Right cardiac atrium (tissue), 5 donors: ENCODE results near the gene AGL. TPM values are rescaled to one million over a fixed set of nuclear protein-coding genes. Genes with fewer than 3 reads are reported as not detected.
"Not testable (repeated sequence)": the region's sequence is repeated elsewhere in the genome, so short reads cannot be mapped to it uniquely, and the experiment has no call there.

Source experiments
- ATAC-seq, 2 donors: fragments of 200-7000 bp; cut with Tn5 transposase; one replicate each; pipeline versions ENCODE4 v1.8.0 to v1.9.1; 2020; ENCODE audit warnings: moderate library complexity in 2 of 2, mild to moderate bottlenecking in 1 of 2
- DNase-seq, 3 donors: peaks; one replicate each; pipeline ENCODE4 v3.0.0-alpha.2; 2020
- H3K27ac ChIP-seq: one replicate; pipeline ENCODE4 v1.5.1; 2013; ENCODE audit warnings: mild to moderate bottlenecking, low read length, control low read depth, moderate library complexity
- H3K27me3 ChIP-seq: one replicate; pipeline ENCODE4 v1.6.1; 2013; ENCODE audit not compliant: control insufficient read depth, insufficient read depth
- H3K4me1 ChIP-seq: one replicate; pipeline ENCODE4 v1.6.1; 2013; ENCODE audit warnings: low read length; ENCODE audit not compliant: control insufficient read depth, insufficient read depth
- H3K4me3 ChIP-seq: one replicate; pipeline ENCODE4 v1.5.1; 2013; ENCODE audit warnings: low read length, control low read depth
- H3K9me3 ChIP-seq: one replicate; pipeline ENCODE4 v1.6.1; 2013; ENCODE audit warnings: low read length; ENCODE audit not compliant: control insufficient read depth
- WGBS: extraction: QIAGEN DNeasy Blood & Tissue Kit; methylation state at CpG from one replicate; pipeline ENCODE4 v1.1.7; 2013; 5-methylcytosine and 5-hydroxymethylcytosine counted together
- intact Hi-C, 4 donors: fragments of 100-400 bp; cut with DNase I; formaldehyde crosslinking; loops; one replicate each; pipeline versions ENCODE4 v1.11.0 to v1.14.0; 2022 to 2023
- polyA plus RNA-seq: library from polyadenylated mRNA; stranded (reverse); fragments of 200-250 nt; gene quantifications from one replicate; pipeline ENCODE4 v1.2.3, GENCODE V29; 2013
- total RNA-seq, 4 donors: library from RNA; stranded (reverse); fragmentation: NEBNext Ultra II Directional; extraction: Animal tissue kit (Norgen Biotek cat#: 25700); gene quantifications; one replicate each; pipeline ENCODE4 v1.2.1, GENCODE V29; 2021
- donor health status: healthy with polysubstance abuse.
- donor health status: DM: no; HTN: yes; CAD: no.
- donor health status: DM: no; HTN: no; CAD: no.
- donor health status: DM: no; HTN: yes; CAD: no; lungs with severe emphysema.
- donor health status: DM: yes; HTN: yes; CAD: no.

Gene AGL
- total and polyA plus RNA-seq, 5 donors: 23.2 to 66.4 (median 60.5) TPM

- no peak overlapping the region for H3K4me3 ChIP-seq
- H3K27me3 ChIP-seq: no peaks in the 10 kb centered on the region
- H3K27ac ChIP-seq: no peak overlapping the region
- no peaks in the 10 kb centered on the region for H3K4me1 ChIP-seq
- intact Hi-C loops: loop anchor here in 2 of 4 donors (10.0 kb wide), 2 partner anchors 259 to 269 kb away; no protein-coding TSS in a partner anchor
- no peaks in the 10 kb centered on the region for H3K9me3 ChIP-seq
- 51% methylated on average over 1 of the region's 1 CpG for WGBS
- DNase-seq: no peak
- ATAC-seq: no peak
These were observed 36.0 kb downstream of the AGL start for GRCh38 chr1:99886179-99886578.

DNA sequence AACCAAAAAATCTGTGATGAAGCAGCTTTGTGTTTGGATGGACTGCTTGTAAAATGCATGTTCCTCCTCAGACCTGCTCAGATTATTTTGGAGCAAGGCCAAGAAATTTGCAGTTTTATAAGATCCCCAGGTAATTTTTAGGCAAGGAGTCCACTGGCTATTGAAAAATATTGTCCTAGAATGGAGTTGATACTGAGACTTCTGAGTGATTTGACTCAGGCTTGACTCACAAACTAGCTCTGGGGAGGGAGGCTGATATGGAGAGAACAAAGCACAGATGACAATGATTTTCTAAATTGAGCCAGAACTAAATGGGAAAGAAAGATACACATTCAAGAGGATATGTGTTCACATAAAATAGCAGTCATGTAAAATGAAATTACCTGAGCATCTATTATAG, 36.7 kb downstream of the AGL start:
- DNase-seq (no peak), ATAC-seq (no peak)
- H3K27ac ChIP-seq: no peak overlapping the region
- H3K4me1 ChIP-seq: no peaks in the 10 kb centered on the region
- no peaks in the 10 kb centered on the region for H3K9me3 ChIP-seq
- H3K4me3 ChIP-seq: no peak overlapping the region
- no peaks in the 10 kb centered on the region for H3K27me3 ChIP-seq
- intact Hi-C loops: loop anchor here in 2 of 4 donors (10.0 kb wide), 2 partner anchors 258 to 268 kb away; no protein-coding TSS in a partner anchor

GRCh38 chr1:99887890-99888289, 37.7 kb downstream of the AGL start:
- intact Hi-C loops: loop anchor here in 2 of 4 donors (10.0 kb wide), 2 partner anchors 257 to 267 kb away; no protein-coding TSS in a partner anchor

GRCh38 chr1:99891997-99892396, 41.8 kb downstream of the AGL start:
- ATAC-seq: no peak
- Histone ChIP-seq H3K27me3 (no peaks in the 10 kb centered on the region), H3K4me3 (no peak overlapping the region), H3K4me1 (no peaks in the 10 kb centered on the region), H3K9me3 (no peaks in the 10 kb centered on the region), H3K27ac (no peak overlapping the region)
- intact Hi-C loops: no loop called here
- no peak for DNase-seq
- 75% methylated on average over 1 of the region's 1 CpG for WGBS

More at GRCh38 chr1:99887890-99888289, 37.7 kb downstream of the AGL start:
- ATAC-seq: no peak
- H3K27ac ChIP-seq: no peak overlapping the region
- no peaks in the 10 kb centered on the region for H3K27me3 ChIP-seq
- H3K4me1 ChIP-seq: no peaks in the 10 kb centered on the region
- no peaks in the 10 kb centered on the region for H3K9me3 ChIP-seq
- no peak for DNase-seq
- H3K4me3 ChIP-seq: no peak overlapping the region
- 96% methylated on average over 2 of the region's 2 CpGs for WGBS

DNA sequence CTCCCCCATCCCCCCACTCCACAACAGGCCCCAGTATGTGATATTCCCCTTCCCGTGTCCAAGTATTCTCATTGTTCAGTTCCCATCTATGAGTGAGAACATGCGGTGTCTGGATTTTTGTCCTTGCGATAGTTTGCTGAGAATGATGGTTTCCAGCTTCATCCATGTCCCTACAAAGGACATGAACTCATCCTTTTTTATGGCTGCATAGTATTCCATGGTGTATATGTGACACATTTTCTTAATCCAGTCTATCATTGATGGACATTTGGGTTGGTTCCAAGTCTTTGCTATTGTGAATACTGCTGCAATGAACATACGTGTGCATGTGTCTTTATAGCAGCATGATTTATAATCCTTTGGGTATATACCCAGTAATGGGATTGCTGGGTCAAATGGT, 53.1 kb downstream of the AGL start:
- H3K27me3 ChIP-seq, ATAC-seq, DNase-seq, H3K4me3 ChIP-seq, H3K27ac ChIP-seq, H3K4me1 ChIP-seq, H3K9me3 ChIP-seq, intact Hi-C loops: not testable (repeated sequence)
- 98% methylated on average over 4 of the region's 4 CpGs for WGBS

DNA sequence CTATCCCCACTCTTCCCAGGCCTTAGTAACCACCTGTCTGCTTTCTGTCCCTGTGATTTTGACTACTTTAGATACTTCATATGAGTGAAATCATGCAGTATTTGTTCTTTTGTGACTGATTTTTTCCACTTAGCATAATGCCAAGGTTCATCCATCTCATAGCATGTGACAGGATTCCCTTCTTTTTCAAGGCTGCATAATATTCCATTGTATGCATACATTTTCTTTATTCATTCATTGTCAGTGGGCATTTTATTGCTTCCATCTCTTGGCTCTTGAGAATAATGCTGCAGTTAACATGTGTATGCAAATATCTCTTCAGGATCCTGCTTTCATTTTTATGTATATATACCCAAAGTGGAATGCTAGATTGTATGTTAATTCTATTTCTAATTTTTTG, 56.4 kb downstream of the AGL start:
- intact Hi-C loops: no loop called here
- no peaks in the 10 kb centered on the region for H3K27me3 ChIP-seq
- no peaks in the 10 kb centered on the region for H3K4me1 ChIP-seq
- no peak overlapping the region for H3K27ac ChIP-seq
- no peak for DNase-seq
- no peak for ATAC-seq
- H3K4me3 ChIP-seq: no peak overlapping the region
- no peaks in the 10 kb centered on the region for H3K9me3 ChIP-seq

GRCh38 chr1:99917214-99917613, 67.1 kb downstream of the AGL start:
- intact Hi-C loops: no loop called here
- no peaks in the 10 kb centered on the region for H3K27me3 ChIP-seq
- 67% methylated on average over 3 of the region's 3 CpGs for WGBS
- no peak overlapping the region for H3K27ac ChIP-seq
- peaks cover 2% of the 10 kb centered on the region for H3K4me1 ChIP-seq
- no peak overlapping the region for H3K4me3 ChIP-seq
- ATAC-seq: peak in 1 of 2 donors; percentile 66
- DNase-seq: no peak
- no peaks in the 10 kb centered on the region for H3K9me3 ChIP-seq

DNA sequence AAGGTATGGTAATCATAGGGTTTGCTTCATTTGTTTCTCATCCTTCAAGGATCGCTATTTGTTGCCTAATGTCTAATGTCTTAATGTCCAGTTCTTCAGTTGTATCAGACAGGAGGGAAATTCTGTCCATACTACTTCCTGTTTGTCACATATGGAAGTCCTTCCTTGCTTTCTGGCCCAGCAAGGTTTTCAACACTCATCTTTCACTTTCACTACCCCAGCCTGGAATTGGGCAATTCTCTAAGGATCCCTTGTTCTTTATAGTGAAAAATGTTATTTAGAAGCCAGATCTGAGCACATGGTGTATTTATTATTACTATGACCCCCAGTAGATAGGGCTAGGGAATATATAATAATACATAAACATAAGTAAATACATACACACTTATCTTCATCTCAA, 69.1 kb downstream of the AGL start:
- H3K4me1 ChIP-seq: peaks cover 2% of the 10 kb centered on the region
- DNase-seq: no peak
- 68% methylated on average over 1 of the region's 1 CpG for WGBS
- no peak overlapping the region for H3K4me3 ChIP-seq
- peak in 1 of 2 donors; percentile 61 for ATAC-seq
- H3K27ac ChIP-seq: no peak overlapping the region
- intact Hi-C loops: no loop called here
- no peaks in the 10 kb centered on the region for H3K9me3 ChIP-seq
- no peaks in the 10 kb centered on the region for H3K27me3 ChIP-seq

GRCh38 chr1:99934801-99935200, 84.6 kb downstream of the AGL start:
- no peaks in the 10 kb centered on the region for H3K9me3 ChIP-seq
- DNase-seq (no peak), ATAC-seq (no peak)
- no peaks in the 10 kb centered on the region for H3K4me1 ChIP-seq
- H3K27ac ChIP-seq: no peak overlapping the region
- H3K27me3 ChIP-seq: no peaks in the 10 kb centered on the region
- intact Hi-C loops: no loop called here
- no peak overlapping the region for H3K4me3 ChIP-seq

- Histone ChIP-seq H3K27ac (no peak overlapping the region), H3K4me1 (no peaks in the 10 kb centered on the region), H3K9me3 (no peaks in the 10 kb centered on the region), H3K4me3 (no peak overlapping the region), H3K27me3 (no peaks in the 10 kb centered on the region)
- ATAC-seq: no peak
- intact Hi-C loops: no loop called here
- no peak for DNase-seq
- 96% methylated on average over 1 of the region's 1 CpG for WGBS
These were observed 85.4 kb downstream of the AGL start for GRCh38 chr1:99935534-99935933.

- H3K27me3 ChIP-seq: no peaks in the 10 kb centered on the region
- ATAC-seq (no peak), DNase-seq (no peak)
- WGBS: 95% methylated on average over 3 of the region's 3 CpGs
- no peak overlapping the region for H3K4me3 ChIP-seq
- H3K27ac ChIP-seq: no peak overlapping the region
- intact Hi-C loops: no loop called here
- no peaks in the 10 kb centered on the region for H3K9me3 ChIP-seq
- no peaks in the 10 kb centered on the region for H3K4me1 ChIP-seq
These were observed 85.9 kb downstream of the AGL start for GRCh38 chr1:99936071-99936470.

DNA sequence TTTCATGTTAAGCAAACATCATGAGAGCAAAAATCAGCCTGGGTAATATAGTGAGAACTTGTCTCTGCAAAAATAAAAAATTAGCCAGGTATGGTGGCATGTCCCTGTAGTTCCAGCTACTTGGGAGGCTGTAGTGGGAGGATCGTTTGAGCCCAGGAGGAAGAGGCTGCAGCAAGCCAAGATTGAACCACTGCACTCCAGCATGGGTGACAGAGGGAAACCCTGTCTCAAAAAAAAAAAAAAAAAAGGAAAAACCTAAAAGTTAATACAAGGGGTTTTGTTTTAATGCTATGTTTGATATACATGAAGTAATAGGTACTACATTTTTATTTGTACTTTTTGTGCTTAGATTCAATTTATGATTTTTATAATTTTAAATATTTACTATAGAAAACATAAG, 92.6 kb downstream of the AGL start:
- Histone ChIP-seq H3K27ac (no peak overlapping the region), H3K4me1 (no peaks in the 10 kb centered on the region), H3K9me3 (no peaks in the 10 kb centered on the region), H3K4me3 (no peak overlapping the region), H3K27me3 (no peaks in the 10 kb centered on the region)
- intact Hi-C loops: no loop called here
- ATAC-seq (no peak), DNase-seq (no peak)
- 77% methylated on average over 1 of the region's 1 CpG for WGBS
